ENCODE data around the gene KAT6B.

DNA sequence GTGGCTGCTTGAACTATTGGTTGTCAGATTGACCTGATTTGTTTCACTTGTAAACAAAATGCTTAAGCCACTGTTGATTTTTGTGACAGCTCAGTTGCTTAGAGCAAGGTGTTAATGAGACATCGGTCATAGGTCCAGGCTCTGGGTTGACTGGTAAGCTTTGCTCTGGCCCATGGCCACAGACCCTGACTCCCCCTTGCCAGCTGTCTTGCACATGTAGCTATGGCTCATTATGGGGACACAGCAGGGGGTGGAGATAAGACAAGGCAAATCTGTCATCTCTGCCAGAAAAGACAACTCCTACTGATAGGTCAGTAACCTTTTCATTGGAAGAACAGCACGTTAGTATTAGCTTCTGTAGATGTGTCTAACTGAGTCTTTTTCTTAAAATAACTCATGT, 95.3 kb downstream of the KAT6B start:
- no peak for TF ChIP-seq EP300 (IDR thresholded peaks at IDR 0.05)
- TF ChIP-seq POLR2A (IDR thresholded peaks at IDR 0.05): no peak
- TF ChIP-seq, protein P1, sequence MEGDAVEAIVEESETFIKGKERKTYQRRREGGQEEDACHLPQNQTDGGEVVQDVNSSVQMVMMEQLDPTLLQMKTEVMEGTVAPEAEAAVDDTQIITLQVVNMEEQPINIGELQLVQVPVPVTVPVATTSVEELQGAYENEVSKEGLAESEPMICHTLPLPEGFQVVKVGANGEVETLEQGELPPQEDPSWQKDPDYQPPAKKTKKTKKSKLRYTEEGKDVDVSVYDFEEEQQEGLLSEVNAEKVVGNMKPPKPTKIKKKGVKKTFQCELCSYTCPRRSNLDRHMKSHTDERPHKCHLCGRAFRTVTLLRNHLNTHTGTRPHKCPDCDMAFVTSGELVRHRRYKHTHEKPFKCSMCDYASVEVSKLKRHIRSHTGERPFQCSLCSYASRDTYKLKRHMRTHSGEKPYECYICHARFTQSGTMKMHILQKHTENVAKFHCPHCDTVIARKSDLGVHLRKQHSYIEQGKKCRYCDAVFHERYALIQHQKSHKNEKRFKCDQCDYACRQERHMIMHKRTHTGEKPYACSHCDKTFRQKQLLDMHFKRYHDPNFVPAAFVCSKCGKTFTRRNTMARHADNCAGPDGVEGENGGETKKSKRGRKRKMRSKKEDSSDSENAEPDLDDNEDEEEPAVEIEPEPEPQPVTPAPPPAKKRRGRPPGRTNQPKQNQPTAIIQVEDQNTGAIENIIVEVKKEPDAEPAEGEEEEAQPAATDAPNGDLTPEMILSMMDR (IDR thresholded peaks at IDR 0.05): no peak
